HG03060 (cell line): ENCODE measurements around the gene WIPF3.
A peak's percentile ranks its signal among the peaks of the same experiment; 100 is the strongest.
"Not testable (repeated sequence)": the region's sequence is repeated elsewhere in the genome, so short reads cannot be mapped to it uniquely, and the experiment has no call there.

Source experiments
- ATAC-seq: cut with Tn5 transposase; IDR thresholded peaks from one replicate; pipeline ENCODE4 v1.9.1; 2021; ENCODE audit warnings: low read depth, moderate number of reproducible peaks; ENCODE audit not compliant: unreplicated experiment

The WIPF3 gene

DNA sequence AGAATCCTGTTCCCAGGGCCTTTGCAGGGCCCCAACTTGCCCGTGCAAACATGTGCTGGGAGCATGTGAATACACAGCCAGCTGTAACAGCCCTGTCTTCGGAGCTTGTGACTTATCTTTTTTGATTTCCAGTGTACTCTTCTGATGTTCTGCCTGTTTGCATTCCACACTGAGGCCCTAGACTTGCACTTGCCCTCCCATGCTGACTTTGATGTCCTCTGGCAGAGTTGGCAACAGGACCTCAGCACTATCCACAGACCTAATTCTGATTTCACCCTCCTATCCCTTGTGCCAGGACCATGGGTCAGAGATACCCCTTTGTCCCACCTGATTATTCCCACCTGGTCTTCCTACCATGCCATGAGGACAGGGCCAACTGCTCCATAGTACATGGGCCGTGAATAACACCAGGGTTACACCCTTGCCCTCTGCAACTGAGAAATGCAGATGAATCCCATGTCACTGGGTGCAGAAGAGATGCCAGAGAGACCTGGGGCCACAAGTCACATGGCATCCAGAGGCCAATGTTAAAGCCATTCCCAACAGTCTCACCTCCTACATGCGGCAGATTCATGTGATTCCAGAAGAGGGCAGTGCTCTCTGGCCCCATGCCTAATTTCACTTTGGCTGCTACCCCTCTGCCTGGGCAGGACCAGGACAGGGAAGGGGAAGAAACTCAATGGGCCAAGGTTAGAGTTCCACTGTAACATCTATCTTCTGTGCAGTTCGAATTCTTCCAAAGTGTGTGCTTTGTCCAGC lies 140.3 kb downstream of the WIPF3 start:
- no peak for ATAC-seq

DNA sequence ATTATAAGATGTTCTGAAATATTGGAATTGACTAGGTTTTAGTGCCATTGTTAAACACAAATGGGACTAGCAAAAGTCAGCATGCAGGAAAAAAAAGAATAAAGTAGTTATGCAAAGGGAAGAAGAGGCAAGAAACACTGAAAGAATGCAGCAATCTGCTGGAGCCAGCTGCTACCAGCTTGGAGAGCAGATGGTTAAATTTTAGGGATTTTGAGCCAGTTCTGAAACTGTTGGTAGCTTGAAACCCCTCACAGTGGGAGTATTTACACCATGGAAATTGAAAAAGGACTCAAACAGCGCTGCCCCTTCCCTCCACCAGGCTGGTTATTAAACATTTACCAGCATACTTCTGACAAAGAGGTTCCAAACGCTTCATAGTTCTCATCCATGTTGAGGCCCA lies 142.3 kb downstream of the WIPF3 start:
- no peak for ATAC-seq

DNA sequence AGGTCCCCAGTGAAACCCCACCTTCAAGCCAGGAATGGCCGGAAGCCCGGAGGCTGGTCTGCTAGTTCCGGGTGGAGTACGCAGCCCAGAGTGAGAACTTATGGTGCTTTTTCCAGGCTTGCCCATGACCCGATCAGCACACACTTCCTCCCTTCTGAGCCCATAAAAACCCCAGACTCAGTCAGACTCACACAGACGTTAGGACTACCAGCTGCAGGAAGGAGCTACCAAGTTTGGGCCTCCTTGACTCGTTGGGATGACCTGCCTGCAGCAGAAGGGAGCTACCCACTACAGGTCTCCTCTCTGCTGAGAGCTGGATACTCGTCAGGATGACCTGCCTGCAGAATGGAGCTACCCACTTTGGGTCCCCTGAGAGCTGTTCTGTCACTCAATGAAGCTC lies 144.2 kb downstream of the WIPF3 start:
- no peak for ATAC-seq

DNA sequence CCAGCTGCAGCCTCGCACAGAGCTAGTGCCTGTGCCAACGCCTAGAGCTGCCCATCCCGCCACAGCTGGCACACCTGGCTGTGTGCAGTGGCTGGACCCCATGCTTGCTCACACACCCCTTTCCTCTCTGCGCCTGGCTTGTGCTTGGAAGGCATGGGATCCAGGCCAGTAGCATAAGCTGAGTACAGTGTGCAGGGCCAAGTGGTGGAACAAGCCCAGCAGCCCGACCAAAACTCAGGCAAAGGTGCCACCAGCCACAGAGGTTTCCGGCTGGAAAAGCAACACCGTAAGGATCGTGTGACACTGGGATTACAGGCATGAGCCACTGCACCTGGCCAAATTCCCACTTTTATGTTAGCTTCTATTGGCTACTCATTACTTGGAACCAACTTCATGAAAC lies 144.9 kb downstream of the WIPF3 start:
- no peak for ATAC-seq

GRCh38 chr7:29953726-29954347 lies 147.5 kb downstream of the WIPF3 start:
- ATAC-seq: no peak

DNA sequence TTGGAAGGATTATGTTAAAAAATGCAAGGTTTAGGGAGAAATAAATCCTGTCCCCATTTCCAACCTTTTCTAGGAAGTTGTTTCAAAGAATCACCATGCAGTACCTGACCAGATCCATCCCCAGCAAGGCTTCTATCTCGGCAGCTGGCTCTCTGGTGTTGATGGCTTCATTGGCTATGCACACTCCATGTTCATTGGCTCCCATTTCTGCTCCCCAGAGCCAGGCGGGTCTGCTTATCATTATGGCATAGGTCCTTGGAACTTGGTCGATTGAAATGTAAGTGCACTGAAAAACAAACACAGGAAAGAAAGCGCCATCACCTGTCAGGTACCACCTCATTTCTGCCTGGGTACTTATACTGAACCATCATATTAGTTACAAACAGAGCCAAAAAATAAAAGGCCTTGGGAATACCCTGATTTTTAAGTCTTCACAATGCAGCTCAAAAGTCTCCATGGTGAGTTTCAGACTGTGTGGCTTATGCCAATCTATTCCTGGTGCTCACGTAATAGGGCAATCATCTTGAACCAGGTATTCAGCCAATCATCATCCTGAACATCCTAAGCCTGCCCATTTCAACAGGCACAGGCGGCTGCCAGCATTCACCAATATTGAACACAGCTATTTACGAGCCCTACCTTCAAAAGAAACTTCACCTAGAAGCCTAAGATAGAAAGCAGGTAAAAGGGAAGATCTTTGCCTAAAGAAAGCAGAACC lies 148.9 kb downstream of the WIPF3 start:
- ATAC-seq: no peak

DNA sequence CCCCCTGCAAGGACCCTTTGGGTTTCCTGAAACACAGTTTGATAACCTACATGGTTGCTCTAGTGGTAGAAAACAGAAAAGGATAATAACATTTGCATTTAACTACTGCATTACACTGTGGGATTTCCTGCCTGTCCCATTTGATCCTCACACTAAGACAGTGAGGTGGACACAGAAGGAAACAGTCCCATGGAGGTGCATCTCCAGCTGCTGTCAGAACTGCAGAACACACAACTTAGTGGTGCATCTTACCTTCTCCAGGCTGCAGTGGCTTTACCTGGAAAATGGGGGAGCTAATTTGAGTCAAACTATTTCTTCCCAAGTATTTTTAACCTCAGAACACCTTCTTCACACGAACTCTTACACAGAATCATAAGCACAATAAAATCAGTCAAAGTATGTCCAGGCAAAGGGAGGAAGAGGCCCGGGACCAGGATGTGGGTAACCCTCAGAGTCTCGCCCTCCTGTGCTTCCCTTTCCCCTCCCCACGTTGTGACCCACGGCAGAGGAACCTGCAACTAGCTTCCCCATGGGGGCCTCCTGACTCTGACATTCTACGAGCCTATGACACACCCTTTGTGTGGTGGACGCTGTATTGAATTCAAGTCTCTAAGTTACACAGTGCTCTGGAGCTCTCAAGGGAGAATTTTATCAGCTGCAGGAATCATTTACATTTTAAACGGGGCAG lies 149.6 kb downstream of the WIPF3 start:
- peak; percentile 46 for ATAC-seq

- ATAC-seq: no peak
Observed at GRCh38 chr7:29956487-29956836, 150.2 kb downstream of the WIPF3 start.

- ATAC-seq: no peak
Observed at GRCh38 chr7:29957521-29958310, 151.4 kb downstream of the WIPF3 start.

DNA sequence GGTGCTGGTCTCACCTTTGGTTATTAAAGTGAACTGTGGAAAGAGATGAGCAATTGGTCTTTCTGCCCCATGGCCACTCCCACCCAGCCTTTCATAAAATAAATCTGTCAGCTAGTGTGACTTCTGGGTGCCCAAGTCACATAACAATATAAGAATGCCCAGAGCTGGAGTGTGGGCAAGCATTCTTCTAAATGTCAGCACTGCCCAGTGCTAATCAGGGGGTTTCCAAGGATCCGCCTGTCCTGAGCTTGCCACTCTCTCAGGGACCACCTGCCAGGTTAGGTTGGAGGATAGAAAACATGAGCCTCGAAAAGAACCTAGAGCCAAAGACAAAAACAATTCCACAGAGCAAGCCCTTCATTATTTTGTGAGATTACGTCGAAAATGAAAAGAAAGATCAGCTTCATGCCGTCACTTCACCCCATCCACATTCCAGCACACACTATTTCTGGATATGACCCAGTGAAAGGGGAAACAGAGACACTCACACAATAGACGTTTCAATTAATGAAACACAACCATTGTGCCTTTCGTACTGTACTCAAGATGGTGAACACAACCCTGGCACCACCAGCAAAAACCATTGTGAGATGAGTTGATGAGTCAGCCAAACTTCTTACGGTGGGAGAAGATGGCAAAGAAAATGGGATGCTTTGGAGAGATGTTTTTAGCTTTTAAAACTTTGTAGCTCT lies 152.5 kb downstream of the WIPF3 start:
- ATAC-seq: no peak

DNA sequence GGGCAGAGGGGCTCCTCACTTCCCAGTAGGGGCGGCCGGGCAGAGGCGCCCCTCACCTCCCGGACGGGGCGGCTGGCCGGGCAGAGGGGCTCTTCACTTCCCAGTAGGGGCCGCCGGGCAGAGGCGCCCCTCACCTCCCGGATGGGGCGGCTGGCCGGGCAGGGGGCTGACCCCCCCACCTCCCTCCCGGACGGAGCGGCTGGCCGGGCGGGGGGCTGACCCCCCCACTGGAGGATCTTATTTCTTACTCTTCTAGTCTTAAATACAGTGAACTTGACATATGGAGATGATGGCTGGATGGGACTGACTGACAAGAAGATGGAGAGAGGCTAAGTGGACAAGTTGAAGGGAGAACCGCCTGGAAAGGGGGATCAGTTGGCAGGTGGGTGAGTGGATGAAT lies 155.3 kb downstream of the WIPF3 start:
- not testable (repeated sequence) for ATAC-seq

- no peak for ATAC-seq
Observed at GRCh38 chr7:29962035-29962434, 155.7 kb downstream of the WIPF3 start.

- no peak for ATAC-seq
Observed at GRCh38 chr7:29965030-29965429, 158.7 kb downstream of the WIPF3 start.
